Neuron (in vitro differentiated cells): ENCODE data around the gene DENND2A.

Experiments used
- H2AFZ ChIP-seq: one replicate; pipeline ENCODE4 v1.6.1; 2013; ENCODE audit warnings: low read depth, mild to moderate bottlenecking, inconsistent platforms, low read length, moderate library complexity
- H3K27me3 ChIP-seq: one replicate; pipeline ENCODE4 v1.6.1; 2013; ENCODE audit warnings: low read length; ENCODE audit not compliant: insufficient read depth
- H3K36me3 ChIP-seq: one replicate; pipeline ENCODE4 v1.6.1; 2013; ENCODE audit warnings: low read length; ENCODE audit not compliant: insufficient read depth
- H3K4me1 ChIP-seq: one replicate; pipeline ENCODE4 v1.6.1; 2013; ENCODE audit warnings: low read length; ENCODE audit not compliant: insufficient read depth
- H3K4me3 ChIP-seq: 2 replicates; pipeline ENCODE4 v1.5.1; 2013; ENCODE audit warnings: mild to moderate bottlenecking, low read length, moderate library complexity
- H3K9me3 ChIP-seq: one replicate; pipeline ENCODE4 v1.6.1; 2013; ENCODE audit warnings: low read length

The DENND2A gene

GRCh38 chr7:140640727-140641523 is at the start of gene DENND2A:
Gene DENND2A, minus strand, starts transcription at chr7:140640813. Its CDS starts 38,416 bp downstream, at chr7:140602397.
- H3K9me3 ChIP-seq = no peaks in the 10 kb centered on the region
- H3K4me1 ChIP-seq = peaks cover 21% of the 10 kb centered on the region
- peak within 1 kb of the TSS; percentile 96 for H2AFZ ChIP-seq
- H3K27me3 ChIP-seq = no peaks in the 10 kb centered on the region
- no peaks in the 10 kb centered on the region for H3K36me3 ChIP-seq
- peak within 1 kb of the TSS; percentile 88 for H3K4me3 ChIP-seq

GRCh38 chr7:140689199-140690152 is 48.9 kb upstream of the DENND2A start:
- no peaks in the 10 kb centered on the region for H3K36me3 ChIP-seq
- H3K9me3 ChIP-seq = no peaks in the 10 kb centered on the region
- no peaks in the 10 kb centered on the region for H3K4me1 ChIP-seq
- H3K27me3 ChIP-seq = no peaks in the 10 kb centered on the region
- H2AFZ ChIP-seq = no peak overlapping the region
- no peak overlapping the region for H3K4me3 ChIP-seq

GRCh38 chr7:140688341-140688740 is 47.7 kb upstream of the DENND2A start:
- H3K4me1 ChIP-seq = peaks cover 4% of the 10 kb centered on the region
- no peaks in the 10 kb centered on the region for H3K36me3 ChIP-seq
- no peak overlapping the region for H3K4me3 ChIP-seq
- no peak overlapping the region for H2AFZ ChIP-seq
- H3K27me3 ChIP-seq = no peaks in the 10 kb centered on the region
- no peaks in the 10 kb centered on the region for H3K9me3 ChIP-seq

- peaks cover 4% of the 10 kb centered on the region for H3K4me1 ChIP-seq
- no peaks in the 10 kb centered on the region for H3K27me3 ChIP-seq
- no peaks in the 10 kb centered on the region for H3K9me3 ChIP-seq
- H2AFZ ChIP-seq = no peak overlapping the region
- H3K36me3 ChIP-seq = no peaks in the 10 kb centered on the region
- no peak overlapping the region for H3K4me3 ChIP-seq
Observed at GRCh38 chr7:140686921-140687320, 46.3 kb upstream of the DENND2A start.

- Histone ChIP-seq H3K36me3 (no peaks in the 10 kb centered on the region), H3K9me3 (no peaks in the 10 kb centered on the region), H2AFZ (no peak overlapping the region), H3K4me3 (no peak overlapping the region), H3K4me1 (peaks cover 4% of the 10 kb centered on the region), H3K27me3 (no peaks in the 10 kb centered on the region)
Observed at GRCh38 chr7:140685407-140686087, 44.9 kb upstream of the DENND2A start.

GRCh38 chr7:140684066-140684950 is 43.7 kb upstream of the DENND2A start:
- Histone ChIP-seq H3K4me1 (peaks cover 4% of the 10 kb centered on the region), H2AFZ (no peak overlapping the region), H3K4me3 (no peak overlapping the region), H3K9me3 (no peaks in the 10 kb centered on the region), H3K27me3 (no peaks in the 10 kb centered on the region), H3K36me3 (no peaks in the 10 kb centered on the region)

- H3K4me3 ChIP-seq = no peak overlapping the region
- H3K4me1 ChIP-seq = peaks cover 4% of the 10 kb centered on the region
- H3K9me3 ChIP-seq = no peaks in the 10 kb centered on the region
- no peaks in the 10 kb centered on the region for H3K36me3 ChIP-seq
- H2AFZ ChIP-seq = no peak overlapping the region
- H3K27me3 ChIP-seq = no peaks in the 10 kb centered on the region
Observed at GRCh38 chr7:140683657-140684056, 43.0 kb upstream of the DENND2A start.

GRCh38 chr7:140681766-140682165 is 41.2 kb upstream of the DENND2A start:
- Histone ChIP-seq H3K36me3 (no peaks in the 10 kb centered on the region), H3K9me3 (no peaks in the 10 kb centered on the region), H3K27me3 (no peaks in the 10 kb centered on the region), H3K4me3 (no peak overlapping the region), H2AFZ (no peak overlapping the region), H3K4me1 (peaks cover 4% of the 10 kb centered on the region)

- Histone ChIP-seq H3K27me3 (no peaks in the 10 kb centered on the region), H3K9me3 (no peaks in the 10 kb centered on the region), H3K36me3 (no peaks in the 10 kb centered on the region), H3K4me1 (peaks cover 4% of the 10 kb centered on the region), H3K4me3 (no peak overlapping the region), H2AFZ (no peak overlapping the region)
Observed at GRCh38 chr7:140680886-140681285, 40.3 kb upstream of the DENND2A start.

- Histone ChIP-seq H3K9me3 (no peaks in the 10 kb centered on the region), H3K4me1 (peaks cover 4% of the 10 kb centered on the region), H3K4me3 (no peak overlapping the region), H2AFZ (no peak overlapping the region), H3K36me3 (no peaks in the 10 kb centered on the region), H3K27me3 (no peaks in the 10 kb centered on the region)
Observed at GRCh38 chr7:140679186-140679585, 38.6 kb upstream of the DENND2A start.

- Histone ChIP-seq H3K9me3 (no peaks in the 10 kb centered on the region), H3K27me3 (no peaks in the 10 kb centered on the region), H3K4me3 (no peak overlapping the region), H3K4me1 (peaks cover 2% of the 10 kb centered on the region), H2AFZ (no peak overlapping the region), H3K36me3 (no peaks in the 10 kb centered on the region)
Observed at GRCh38 chr7:140678816-140679130, 38.2 kb upstream of the DENND2A start.

GRCh38 chr7:140678081-140678815 is 37.6 kb upstream of the DENND2A start:
- Histone ChIP-seq H3K27me3 (no peaks in the 10 kb centered on the region), H3K4me1 (no peaks in the 10 kb centered on the region), H3K36me3 (no peaks in the 10 kb centered on the region), H2AFZ (no peak overlapping the region), H3K4me3 (no peak overlapping the region), H3K9me3 (no peaks in the 10 kb centered on the region)
